NCI-H2081 (cell line): Measurements from ENCODE around the gene SLC22A1.

Experiments used
- DNase-seq, 2 experiments: peaks; one replicate each; lab custom pipeline; 2025; lab: John Stamatoyannopoulos, UW

SLC22A1 gene

DNA sequence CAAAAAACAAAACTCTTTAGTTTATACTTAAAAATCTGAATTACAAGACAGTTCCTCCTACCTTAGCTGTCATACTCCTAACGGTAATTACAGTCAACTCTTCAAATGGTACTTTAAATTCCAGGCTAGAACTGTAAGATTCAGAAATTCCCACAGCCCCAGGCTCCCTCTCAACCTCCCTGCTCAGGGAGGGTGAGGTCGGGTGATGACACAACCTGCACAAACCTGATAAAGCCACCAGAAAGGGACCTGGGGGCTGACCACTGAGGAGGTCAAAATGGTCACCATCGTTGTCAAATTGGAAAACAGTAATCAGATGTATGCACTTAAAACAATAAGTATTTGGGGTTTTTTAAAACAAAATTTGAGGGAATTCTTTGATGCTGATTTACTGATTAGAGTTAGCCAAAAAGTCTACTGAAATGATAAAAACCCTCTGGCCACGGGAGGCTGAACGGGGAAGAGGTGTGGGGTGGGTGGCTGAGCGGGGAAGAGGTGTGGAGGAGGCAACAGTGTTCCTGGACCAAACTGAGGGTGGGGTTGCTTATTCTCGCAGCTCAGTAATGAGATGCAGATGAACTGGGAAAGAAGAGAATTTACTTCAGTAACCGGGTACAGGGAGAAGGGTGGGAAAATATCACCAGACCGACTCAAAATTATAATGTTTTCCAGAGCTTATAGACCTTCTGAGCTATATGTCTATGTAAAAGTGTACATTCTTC lies 52.4 kb downstream of the SLC22A1 start:
- DNase-seq: no peak

DNA sequence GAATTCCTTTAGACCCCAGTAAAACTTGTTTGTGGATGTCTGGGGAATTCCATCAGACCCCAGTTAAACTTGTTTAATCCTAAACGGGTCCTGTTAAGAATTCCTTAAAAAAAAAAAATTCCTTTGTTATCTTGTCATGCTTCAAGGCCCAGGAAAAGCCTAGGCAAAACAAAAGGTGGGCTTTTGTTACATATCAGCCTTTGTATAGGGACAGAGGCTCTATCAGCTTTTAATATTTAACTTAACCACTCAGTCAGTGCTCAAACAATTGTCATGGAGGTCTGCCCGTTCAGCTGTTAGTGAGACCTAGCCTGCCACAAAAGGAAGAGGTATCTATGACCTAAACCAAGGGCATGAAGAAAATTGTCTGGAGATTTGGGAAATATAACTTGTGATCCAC lies 53.1 kb downstream of the SLC22A1 start:
- DNase-seq: no peak

DNA sequence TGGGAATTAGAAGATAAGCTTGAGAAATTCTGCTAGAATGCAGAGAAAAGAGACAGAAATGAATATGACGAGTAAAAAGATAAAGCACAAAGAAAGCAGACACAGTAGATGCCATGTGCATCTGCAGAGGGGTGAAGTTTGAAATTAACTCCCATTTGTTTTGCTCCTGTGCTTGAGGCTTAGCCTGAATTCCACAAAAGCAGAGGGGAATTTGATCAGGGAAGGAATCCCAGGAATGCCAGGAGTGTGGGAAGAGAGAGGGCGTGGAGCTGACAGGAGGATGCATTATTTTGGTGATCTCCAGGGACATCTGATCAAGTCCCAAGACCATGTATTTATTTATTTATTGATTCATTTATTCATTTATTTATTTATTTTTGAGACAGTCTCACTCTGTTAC lies 55.6 kb downstream of the SLC22A1 start:
- no peak for DNase-seq

DNA sequence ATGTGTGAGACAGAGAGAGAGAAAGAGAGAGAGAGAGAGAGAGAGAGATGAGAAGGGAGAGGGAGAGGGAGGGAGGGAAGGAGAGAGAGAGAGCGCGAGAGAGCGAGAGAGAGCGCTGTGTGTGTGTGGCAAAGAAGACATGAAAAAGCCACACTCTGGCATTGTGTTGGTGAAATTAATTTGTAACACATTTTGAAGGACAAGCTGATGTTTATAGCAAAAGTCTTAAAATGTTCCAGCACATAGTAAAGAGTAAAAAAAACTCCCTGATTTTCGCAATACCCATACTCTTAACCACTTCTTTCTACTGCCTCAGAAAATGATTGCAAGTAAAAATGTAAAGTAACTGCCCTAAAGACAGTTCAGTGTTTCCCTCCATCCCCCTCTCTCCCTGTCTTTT lies 56.7 kb downstream of the SLC22A1 start:
- no peak for DNase-seq

DNA sequence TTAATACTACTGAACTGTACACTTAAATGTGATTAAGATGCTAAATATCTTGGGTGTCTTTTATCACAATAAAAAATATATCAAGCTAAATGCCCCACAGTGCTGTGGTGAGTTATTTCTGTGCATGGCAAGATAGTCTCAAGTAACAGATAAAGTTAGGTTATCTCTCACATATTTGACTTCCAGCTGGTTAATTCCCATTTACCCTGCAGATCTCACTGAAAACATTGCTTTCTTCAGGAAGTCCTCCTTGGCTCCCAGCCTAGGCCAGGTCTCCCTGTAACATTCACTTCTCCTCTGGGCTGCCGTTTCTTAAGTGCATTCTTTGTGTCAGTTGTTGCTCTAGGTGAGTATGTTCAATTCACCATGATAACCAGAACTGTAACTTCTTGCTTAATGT lies 59.1 kb downstream of the SLC22A1 start:
- no peak for DNase-seq

DNA sequence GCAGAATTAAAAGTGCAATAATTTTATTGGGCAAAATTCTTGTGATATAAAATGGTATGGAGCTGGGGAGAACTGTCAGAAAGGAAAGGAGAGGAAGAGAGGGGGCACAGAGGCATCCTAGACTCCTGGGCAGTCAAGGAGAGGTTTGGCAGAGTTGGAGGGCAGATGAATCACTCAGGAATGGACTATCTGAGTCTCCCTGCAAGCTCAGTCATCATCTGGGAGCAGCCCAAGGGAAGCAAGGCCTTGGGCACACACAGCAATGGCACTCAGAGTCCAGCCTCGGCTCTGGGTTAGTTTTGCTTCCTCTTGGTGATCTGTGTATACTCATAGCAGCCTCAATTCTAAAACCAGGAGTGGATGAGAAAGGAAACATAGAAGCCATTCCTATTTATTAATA lies 67.2 kb downstream of the SLC22A1 start:
- no peak for DNase-seq

DNA sequence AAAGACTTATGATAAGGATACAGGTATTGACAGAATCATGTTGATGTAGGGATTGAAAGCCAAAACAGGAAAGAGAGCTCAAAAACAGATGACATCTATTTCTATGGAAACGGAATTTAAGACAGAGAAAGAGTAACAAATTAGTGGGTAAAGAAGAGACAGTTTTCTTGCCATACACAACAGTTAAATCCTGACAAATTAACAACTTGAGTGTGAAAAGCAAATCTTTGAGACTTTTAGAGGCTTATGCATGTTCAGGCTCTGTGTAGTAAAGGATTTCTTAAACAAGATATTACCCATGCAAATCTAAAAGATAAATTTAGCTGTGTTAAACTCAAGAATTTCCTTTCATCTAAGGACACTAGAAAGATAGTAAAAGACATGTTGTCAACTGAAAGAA lies 68.5 kb downstream of the SLC22A1 start:
- DNase-seq: no peak

DNA sequence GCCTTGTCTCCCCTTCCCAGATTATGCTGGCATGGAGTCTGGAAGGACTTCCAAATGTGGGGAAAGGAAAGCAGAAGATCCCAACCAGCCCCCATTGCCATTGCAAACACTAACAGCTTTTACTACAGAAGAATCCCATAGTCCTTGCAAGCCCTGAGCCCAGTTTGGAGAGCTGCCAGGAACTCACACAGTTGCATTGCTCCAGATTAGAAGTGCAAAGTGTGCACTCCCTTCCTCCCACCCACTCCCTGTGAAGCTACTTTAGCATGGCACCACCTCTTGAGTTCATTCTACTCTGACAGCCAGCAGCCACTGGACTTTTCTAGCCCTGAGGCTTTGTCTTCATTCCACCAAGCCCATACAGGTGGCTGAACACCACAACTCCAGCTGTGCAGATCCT lies 69.4 kb downstream of the SLC22A1 start:
- no peak for DNase-seq

DNA sequence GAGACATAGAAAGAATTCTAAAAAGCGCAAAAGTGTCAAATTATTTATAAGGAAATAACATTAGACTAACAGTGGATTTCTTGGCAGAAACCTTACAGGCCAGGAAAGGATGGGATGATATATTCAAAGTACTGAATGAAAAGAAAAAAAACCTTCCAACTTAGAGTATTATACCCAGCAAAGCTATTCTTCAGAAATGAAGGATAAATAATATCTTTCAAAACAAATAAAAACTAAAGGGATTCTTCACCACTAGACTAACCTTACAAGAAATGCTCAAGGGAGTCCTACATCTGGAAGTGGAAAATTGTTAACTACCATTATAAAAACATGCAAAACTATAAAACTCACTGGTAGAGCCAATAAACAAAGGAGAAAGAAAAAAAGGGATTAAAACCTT lies 71.2 kb downstream of the SLC22A1 start:
- DNase-seq: no peak

DNA sequence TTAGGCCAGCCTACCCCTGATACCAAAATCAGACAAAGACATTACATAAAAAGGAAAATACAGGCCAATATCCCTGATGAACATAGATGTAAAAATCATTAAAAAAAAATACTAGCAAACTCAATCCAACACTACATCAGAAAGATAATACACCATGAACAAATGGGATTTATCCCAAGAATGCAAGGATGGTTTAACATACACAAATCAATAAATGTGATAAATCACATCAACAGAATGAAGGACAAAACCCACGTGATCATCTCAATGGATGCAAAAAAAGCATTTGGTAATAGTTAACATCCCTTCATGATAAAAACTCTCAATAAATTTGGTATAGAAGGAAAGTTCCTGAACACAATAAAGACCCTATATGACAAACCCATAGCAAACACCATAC lies 73.2 kb downstream of the SLC22A1 start:
- no peak for DNase-seq

DNA sequence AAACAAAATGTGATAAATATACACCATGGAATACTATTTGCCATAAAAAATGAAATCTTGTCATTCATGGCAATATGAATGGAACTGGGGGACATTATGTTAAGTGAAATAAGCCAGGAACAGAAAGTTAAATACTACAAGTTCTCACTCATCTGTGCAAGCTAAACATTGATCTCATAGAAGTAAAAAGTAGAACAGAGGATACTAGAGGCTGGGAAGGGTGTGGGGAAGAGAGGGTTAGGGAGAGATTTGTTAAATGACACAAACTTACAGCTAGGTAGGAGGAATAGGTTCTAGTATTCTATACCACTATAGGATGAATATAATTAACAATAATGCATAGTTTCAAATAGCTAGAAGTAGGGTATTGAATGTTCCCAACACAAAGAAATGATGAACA lies 76.0 kb downstream of the SLC22A1 start:
- no peak for DNase-seq

DNA sequence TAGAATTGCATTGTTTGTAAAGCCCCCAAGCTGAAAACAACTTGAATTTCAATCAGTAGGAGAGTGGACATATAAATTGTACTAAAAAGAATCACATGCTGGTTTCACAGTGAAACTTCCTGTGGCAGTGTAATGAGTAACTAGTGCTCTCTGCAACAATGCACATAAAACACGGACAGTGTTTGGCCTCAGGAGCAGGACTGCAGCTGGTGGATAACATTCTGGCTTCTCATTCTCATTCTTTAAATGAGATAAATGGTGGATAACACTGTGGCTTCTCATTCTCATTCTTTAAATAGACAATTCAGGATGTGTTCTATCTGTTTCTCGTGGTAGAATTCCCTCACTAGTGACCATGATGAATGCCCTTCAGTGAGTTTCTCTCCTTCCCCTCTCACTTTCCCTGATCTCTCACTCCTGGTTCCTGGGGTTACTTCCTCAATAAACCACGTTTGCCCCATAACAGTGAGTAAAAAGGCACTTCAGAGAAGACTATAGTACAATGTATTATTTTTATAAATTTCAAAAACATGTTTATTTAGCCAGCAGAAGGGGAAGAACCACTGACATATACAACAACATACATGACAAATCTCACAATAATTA lies 77.1 kb downstream of the SLC22A1 start:
- DNase-seq: no peak

DNA sequence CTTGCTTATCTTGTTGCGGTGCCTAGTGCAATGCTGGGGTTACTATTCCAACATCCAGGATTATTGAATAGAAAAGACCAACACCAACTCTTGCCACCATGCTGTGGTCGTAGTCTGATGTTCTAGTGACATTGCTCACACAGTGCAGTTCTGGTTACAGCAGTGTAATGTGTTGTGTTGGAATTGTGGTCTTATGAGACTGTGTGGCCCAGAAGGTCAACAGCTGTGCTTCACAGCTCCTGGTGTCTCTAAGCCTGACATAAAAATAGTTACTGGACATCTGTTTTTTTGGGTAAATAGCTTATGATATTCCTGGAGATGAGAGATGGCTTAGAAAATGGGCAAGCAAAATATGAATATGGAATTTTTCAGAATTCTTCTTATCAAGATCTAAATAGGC lies 79.4 kb downstream of the SLC22A1 start:
- DNase-seq: no peak

DNA sequence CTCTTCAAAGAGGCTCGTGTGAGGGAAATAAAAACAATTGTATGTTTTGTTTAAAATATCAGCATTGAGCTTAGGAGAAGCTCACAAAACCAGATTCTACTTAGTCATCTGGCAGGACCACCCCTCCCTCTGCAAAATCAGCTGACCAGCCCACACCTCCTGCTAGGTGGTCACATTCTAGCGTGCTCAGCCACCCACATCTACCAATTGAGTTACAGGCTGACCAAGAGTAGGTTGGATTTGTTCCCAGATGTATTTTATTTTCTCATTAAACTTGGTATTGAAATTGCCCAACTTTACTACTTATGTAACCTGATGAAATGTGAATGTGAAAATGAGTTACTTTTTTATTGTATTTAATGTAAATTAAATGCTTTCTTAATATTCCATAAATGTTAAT lies 80.8 kb downstream of the SLC22A1 start:
- no peak for DNase-seq

DNA sequence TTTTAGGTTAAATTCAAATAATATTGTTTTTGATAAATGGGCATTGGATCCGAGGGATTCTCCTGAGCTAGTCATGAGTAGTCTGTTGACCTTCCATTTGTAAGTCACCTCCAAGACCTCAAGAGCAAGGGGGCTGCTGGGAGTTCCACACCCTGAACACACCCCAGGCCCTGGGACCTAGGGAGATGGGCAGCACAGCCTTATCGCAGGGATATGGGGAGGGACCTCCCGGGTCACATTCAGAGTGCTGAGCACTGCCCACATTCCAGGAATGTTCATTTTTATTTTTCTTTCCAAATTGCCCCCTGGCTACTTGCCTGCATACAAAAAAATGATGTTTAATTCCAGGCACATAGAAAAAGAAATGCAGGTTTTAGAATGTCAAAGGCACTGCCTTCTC lies 81.5 kb downstream of the SLC22A1 start:
- DNase-seq: no peak

DNA sequence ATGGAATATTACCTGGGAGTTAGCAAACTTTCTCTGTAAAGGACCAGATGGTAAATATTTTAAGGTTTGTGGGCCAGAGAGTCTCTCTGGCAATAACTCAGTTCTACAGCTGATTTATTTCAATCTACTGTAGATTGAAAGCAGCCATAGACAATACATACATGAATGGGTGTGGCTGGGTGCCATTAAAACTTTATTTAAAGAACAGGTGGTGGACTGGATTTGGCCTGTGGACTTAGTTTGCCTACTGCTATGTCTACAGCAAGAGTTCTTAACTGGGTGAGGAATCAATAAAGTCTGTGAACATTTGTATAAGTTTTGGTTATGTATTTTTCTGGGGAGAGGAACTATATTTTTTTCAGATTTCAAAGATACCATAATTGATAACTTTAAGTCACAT lies 81.9 kb downstream of the SLC22A1 start:
- DNase-seq: no peak

DNA sequence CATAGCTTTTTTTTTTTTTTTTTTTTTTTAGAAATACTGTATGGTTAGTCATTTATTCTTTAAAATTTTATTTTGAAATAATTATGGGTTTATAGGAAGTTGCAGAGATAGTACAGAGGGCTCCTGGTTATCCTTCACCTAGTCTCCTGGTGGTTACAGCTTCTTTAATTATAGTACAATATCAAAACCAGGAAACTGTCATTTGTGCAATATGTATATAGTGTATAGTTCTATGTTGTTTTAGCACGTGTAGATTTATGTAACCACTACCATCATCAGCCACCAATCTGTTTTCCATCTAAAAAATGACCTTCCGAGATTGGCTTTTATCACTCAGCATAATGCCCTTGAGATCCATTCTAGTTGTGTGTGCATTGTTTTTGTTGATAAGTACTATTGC lies 82.3 kb downstream of the SLC22A1 start:
- no peak for DNase-seq

DNA sequence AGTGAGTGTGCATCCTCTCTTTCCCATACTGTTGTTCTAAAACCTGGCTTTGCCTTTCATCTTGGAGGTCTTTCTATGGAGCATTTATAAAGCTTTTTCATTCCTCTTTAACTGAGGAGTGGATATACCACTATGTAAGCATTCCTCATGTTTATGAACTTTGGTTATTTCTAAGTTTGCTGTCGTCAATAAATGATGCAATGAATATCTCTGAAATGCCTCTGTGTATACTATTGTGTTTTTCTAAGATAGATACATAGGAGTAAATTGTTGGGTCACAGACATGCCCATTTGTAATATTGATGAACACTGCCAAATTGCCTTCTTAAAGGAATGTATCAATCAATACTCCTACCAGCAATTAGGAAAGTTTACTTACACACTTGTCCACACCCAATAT lies 83.1 kb downstream of the SLC22A1 start:
- DNase-seq: no peak

DNA sequence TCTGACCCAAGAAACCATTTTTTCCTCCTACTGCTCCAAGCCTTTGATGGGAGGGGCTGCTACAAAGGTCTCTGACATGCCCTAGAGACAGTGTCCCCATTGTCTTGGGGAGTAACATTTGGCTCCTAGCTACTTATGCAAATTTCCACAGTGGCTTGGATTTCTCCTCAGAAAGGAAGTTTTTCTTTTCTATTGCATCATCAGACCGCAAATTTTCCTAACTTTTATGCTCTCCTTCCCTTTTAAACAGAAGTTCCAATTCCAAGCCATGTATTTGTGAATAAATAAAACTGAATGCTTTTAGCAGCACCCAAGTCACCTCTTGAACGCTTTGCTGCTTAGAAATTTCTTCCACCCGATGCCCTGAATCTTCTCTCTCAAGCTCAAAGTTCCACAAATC lies 86.0 kb downstream of the SLC22A1 start:
- no peak for DNase-seq
